Vagina (tissue), 2 donors: Measurements from ENCODE around the gene RFTN1.

Experiments used
- POLR2A ChIP-seq, 2 donors: fragments of 450-650 bp; IDR thresholded peaks; one replicate each; pipeline ENCODE4 v1.6.1; 2017; ENCODE audit warnings: antibody characterized with exemption in 2 of 2, mild to moderate bottlenecking in 2 of 2, moderate library complexity in 2 of 2
- POLR2AphosphoS5 ChIP-seq, 2 donors: sonication (generic); formaldehyde crosslinking; IDR thresholded peaks; one replicate each; pipeline ENCODE4 v1.9.0; 2017; ENCODE audit warnings: antibody characterized with exemption in 2 of 2, mild to moderate bottlenecking in 2 of 2, low read depth in 1 of 2; ENCODE audit not compliant: insufficient read depth in 1 of 2
- TF ChIP-seq, protein P1 (sequence below), 3 experiments: fragments of 450-650 bp in 2 of 3; fragments of 200-600 bp in 1 of 3; sonication (generic) in 1 of 3; IDR thresholded peaks; one replicate each; pipeline ENCODE4 v1.5.1; 2017 to 2019; ENCODE audit warnings: antibody characterized with exemption in 3 of 3, mild to moderate bottlenecking in 2 of 3, moderate library complexity in 2 of 3

DNA sequence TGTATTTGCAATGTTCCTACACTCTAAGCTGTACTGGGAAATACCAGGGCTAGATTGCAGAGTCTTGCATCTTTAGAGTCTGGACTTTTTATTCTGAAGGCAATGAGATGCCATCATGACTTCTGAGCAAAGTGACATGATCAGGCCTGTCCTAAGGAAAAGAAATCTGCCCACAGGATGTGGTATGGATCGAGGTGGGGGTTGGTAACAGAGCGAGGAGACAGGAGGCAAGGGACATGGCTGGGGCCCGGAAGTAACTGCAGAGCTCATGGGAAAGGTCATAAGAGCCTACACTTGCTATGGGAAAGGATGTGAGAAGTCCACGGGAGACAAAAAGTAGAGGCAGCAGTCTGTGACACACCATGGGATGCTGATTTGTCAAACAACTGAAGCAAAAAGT, 126.9 kb downstream of the RFTN1 start:
- TF ChIP-seq, protein P1, sequence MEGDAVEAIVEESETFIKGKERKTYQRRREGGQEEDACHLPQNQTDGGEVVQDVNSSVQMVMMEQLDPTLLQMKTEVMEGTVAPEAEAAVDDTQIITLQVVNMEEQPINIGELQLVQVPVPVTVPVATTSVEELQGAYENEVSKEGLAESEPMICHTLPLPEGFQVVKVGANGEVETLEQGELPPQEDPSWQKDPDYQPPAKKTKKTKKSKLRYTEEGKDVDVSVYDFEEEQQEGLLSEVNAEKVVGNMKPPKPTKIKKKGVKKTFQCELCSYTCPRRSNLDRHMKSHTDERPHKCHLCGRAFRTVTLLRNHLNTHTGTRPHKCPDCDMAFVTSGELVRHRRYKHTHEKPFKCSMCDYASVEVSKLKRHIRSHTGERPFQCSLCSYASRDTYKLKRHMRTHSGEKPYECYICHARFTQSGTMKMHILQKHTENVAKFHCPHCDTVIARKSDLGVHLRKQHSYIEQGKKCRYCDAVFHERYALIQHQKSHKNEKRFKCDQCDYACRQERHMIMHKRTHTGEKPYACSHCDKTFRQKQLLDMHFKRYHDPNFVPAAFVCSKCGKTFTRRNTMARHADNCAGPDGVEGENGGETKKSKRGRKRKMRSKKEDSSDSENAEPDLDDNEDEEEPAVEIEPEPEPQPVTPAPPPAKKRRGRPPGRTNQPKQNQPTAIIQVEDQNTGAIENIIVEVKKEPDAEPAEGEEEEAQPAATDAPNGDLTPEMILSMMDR (IDR thresholded peaks at IDR 0.05), result no peak
- TF ChIP-seq POLR2A (IDR thresholded peaks at IDR 0.05), result no peak
- no peak for TF ChIP-seq POLR2AphosphoS5 (IDR thresholded peaks at IDR 0.05; ENCODE audit: insufficient read depth in 1 of 2, low read depth in 1 of 2)
